ACC112 (cell line): ENCODE data around the gene MBP.
"Not testable (repeated sequence)": the region's sequence is repeated elsewhere in the genome, so short reads cannot be mapped to it uniquely, and the experiment has no call there.

Experiments used
- H2AFZ ChIP-seq: fragments of 200-600 bp; sonication (generic); one replicate; pipeline ENCODE4 v1.6.0; 2017; ENCODE audit warnings: antibody characterized with exemption, low read length; ENCODE audit not compliant: unreplicated experiment
- H3K27ac ChIP-seq: fragments of 200-600 bp; sonication (generic); 2 replicates; pipeline ENCODE4 v1.5.1; 2014; ENCODE audit warnings: low read depth, mild to moderate bottlenecking, antibody characterized with exemption, low read length, moderate library complexity
- H3K27me3 ChIP-seq: fragments of 200-600 bp; sonication (generic); 2 replicates; pipeline ENCODE4 v1.6.1; 2014; ENCODE audit warnings: mild to moderate bottlenecking, antibody characterized with exemption, low read length, moderate library complexity, mixed read lengths; ENCODE audit not compliant: insufficient read depth
- H3K36me3 ChIP-seq: fragments of 200-600 bp; sonication (generic); 2 replicates; pipeline ENCODE4 v1.6.1; 2016; ENCODE audit warnings: mild to moderate bottlenecking, antibody characterized with exemption, low read length, moderate library complexity, mixed read lengths; ENCODE audit not compliant: insufficient read depth
- H3K4me1 ChIP-seq: fragments of 200-600 bp; sonication (generic); one replicate; pipeline ENCODE4 v1.6.1; 2016; ENCODE audit warnings: low read length, mixed read lengths; ENCODE audit not compliant: insufficient read depth, unreplicated experiment, control insufficient read depth
- H3K4me3 ChIP-seq: fragments of 200-600 bp; sonication (generic); 2 replicates; pipeline ENCODE4 v1.5.1; 2014; ENCODE audit warnings: mild to moderate bottlenecking, low read depth, low read length
- H3K79me2 ChIP-seq: fragments of 200-600 bp; sonication (generic); one replicate; pipeline ENCODE4 v1.6.0; 2016; ENCODE audit warnings: low read length; ENCODE audit not compliant: control insufficient read depth, unreplicated experiment, insufficient read depth

The MBP gene

GRCh38 chr18:77024476-77024875 lies 108.1 kb downstream of the MBP start:
- H3K4me1 ChIP-seq = no peaks in the 10 kb centered on the region
- no peak overlapping the region for H2AFZ ChIP-seq
- H3K36me3 ChIP-seq = no peaks in the 10 kb centered on the region
- H3K4me3 ChIP-seq = no peak overlapping the region
- H3K27ac ChIP-seq = no peak overlapping the region
- no peaks in the 10 kb centered on the region for H3K27me3 ChIP-seq
- no peaks in the 10 kb centered on the region for H3K79me2 ChIP-seq

GRCh38 chr18:77023102-77023782 lies 109.3 kb downstream of the MBP start:
- Histone ChIP-seq H3K79me2 (no peaks in the 10 kb centered on the region), H3K4me3 (no peak overlapping the region), H3K27ac (no peak overlapping the region), H3K4me1 (no peaks in the 10 kb centered on the region), H3K36me3 (no peaks in the 10 kb centered on the region), H2AFZ (no peak overlapping the region), H3K27me3 (no peaks in the 10 kb centered on the region)

- no peaks in the 10 kb centered on the region for H3K79me2 ChIP-seq
- no peak overlapping the region for H3K4me3 ChIP-seq
- no peak overlapping the region for H2AFZ ChIP-seq
- no peak overlapping the region for H3K27ac ChIP-seq
- no peaks in the 10 kb centered on the region for H3K27me3 ChIP-seq
- H3K4me1 ChIP-seq = no peaks in the 10 kb centered on the region
- H3K36me3 ChIP-seq = no peaks in the 10 kb centered on the region
Observed at GRCh38 chr18:77022556-77022955, 110.0 kb downstream of the MBP start.

- no peak overlapping the region for H3K27ac ChIP-seq
- no peak overlapping the region for H3K4me3 ChIP-seq
- H3K79me2 ChIP-seq = no peaks in the 10 kb centered on the region
Observed at GRCh38 chr18:77022116-77022515, 110.5 kb downstream of the MBP start.

GRCh38 chr18:77021478-77021877 lies 111.1 kb downstream of the MBP start:
- not testable (repeated sequence) for H3K36me3 ChIP-seq, H3K4me3 ChIP-seq, H3K79me2 ChIP-seq, H3K27ac ChIP-seq, H3K4me1 ChIP-seq, H2AFZ ChIP-seq, H3K27me3 ChIP-seq

More at GRCh38 chr18:77022116-77022515, 110.5 kb downstream of the MBP start:
- no peaks in the 10 kb centered on the region for H3K36me3 ChIP-seq
- no peaks in the 10 kb centered on the region for H3K27me3 ChIP-seq
- no peaks in the 10 kb centered on the region for H3K4me1 ChIP-seq
- no peak overlapping the region for H2AFZ ChIP-seq

- Histone ChIP-seq H3K79me2 (no peaks in the 10 kb centered on the region), H3K4me1 (no peaks in the 10 kb centered on the region), H2AFZ (no peak overlapping the region), H3K4me3 (no peak overlapping the region), H3K36me3 (no peaks in the 10 kb centered on the region), H3K27me3 (no peaks in the 10 kb centered on the region), H3K27ac (no peak overlapping the region)
Observed at GRCh38 chr18:77021075-77021474, 111.5 kb downstream of the MBP start.

GRCh38 chr18:77020561-77020960 lies 112.0 kb downstream of the MBP start:
- Histone ChIP-seq H3K27ac (no peak overlapping the region), H2AFZ (no peak overlapping the region), H3K4me3 (no peak overlapping the region), H3K36me3 (no peaks in the 10 kb centered on the region), H3K79me2 (no peaks in the 10 kb centered on the region), H3K27me3 (no peaks in the 10 kb centered on the region), H3K4me1 (no peaks in the 10 kb centered on the region)

GRCh38 chr18:77019641-77020040 lies 112.9 kb downstream of the MBP start:
- Histone ChIP-seq H3K79me2 (no peaks in the 10 kb centered on the region), H2AFZ (no peak overlapping the region), H3K36me3 (no peaks in the 10 kb centered on the region; the same call in 1 of the 2 replicates), H3K4me3 (no peak overlapping the region), H3K27ac (no peak overlapping the region), H3K4me1 (no peaks in the 10 kb centered on the region), H3K27me3 (no peaks in the 10 kb centered on the region)

GRCh38 chr18:77018650-77019049 lies 113.9 kb downstream of the MBP start:
- not testable (repeated sequence) for H3K4me3 ChIP-seq, H3K36me3 ChIP-seq, H3K79me2 ChIP-seq, H3K27me3 ChIP-seq, H3K27ac ChIP-seq, H2AFZ ChIP-seq, H3K4me1 ChIP-seq

GRCh38 chr18:77017355-77017754 lies 115.2 kb downstream of the MBP start:
- Histone ChIP-seq H3K4me3 (no peak overlapping the region), H3K36me3 (no peaks in the 10 kb centered on the region; the same call in 1 of the 2 replicates), H3K27me3 (no peaks in the 10 kb centered on the region), H3K27ac (no peak overlapping the region), H2AFZ (no peak overlapping the region), H3K79me2 (no peaks in the 10 kb centered on the region), H3K4me1 (no peaks in the 10 kb centered on the region)

- Histone ChIP-seq H3K79me2 (no peaks in the 10 kb centered on the region), H3K4me1 (no peaks in the 10 kb centered on the region), H3K4me3 (no peak overlapping the region), H3K27me3 (no peaks in the 10 kb centered on the region), H3K27ac (no peak overlapping the region), H3K36me3 (no peaks in the 10 kb centered on the region; the same call in 1 of the 2 replicates), H2AFZ (no peak overlapping the region)
Observed at GRCh38 chr18:77016936-77017335, 115.6 kb downstream of the MBP start.
